ENCODE data around the gene NTM.

Gene NTM

DNA sequence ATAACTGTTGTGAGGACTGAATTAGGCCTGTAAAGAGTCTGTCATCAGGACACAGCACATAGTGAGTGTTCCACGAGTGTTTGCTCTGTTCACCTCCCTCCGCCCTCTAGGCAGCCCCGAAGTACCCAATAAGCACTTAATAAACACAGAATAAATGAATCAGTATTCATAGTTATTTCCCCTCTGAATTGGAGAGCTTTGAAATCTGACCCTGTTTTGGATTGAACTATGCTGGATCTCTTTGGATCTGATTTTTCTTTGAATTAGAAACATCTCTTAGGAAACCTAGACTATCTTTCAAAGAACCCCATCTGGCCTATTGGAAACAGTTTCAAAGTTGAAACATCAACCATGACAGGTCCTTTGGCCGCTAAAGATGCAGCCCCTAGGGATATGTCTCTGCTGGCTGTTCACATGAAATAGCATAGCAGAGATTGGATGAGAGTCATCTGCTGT, 615.5 kb downstream of the NTM start:
- peak; percentile 67 for DNase-seq

DNA sequence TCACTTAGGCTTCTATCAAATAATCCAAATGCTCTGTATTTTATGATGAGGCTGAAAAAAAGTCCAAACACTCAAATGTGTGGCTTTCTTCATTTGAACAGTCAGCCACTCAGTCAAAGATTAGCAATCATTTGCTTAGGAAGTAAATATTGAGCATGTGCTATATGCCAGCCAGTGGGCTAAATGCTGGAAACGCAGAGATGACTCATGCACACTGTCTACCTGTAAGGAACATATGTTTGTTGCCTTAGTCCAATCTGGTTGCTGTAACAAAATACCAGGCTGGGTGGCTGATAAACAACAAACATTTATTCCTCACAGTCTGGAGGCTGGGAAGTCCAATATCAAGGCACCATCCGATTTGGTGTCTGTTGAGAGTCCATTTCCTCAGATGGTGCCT, 617.3 kb downstream of the NTM start:
- DNase-seq, result no peak

DNA sequence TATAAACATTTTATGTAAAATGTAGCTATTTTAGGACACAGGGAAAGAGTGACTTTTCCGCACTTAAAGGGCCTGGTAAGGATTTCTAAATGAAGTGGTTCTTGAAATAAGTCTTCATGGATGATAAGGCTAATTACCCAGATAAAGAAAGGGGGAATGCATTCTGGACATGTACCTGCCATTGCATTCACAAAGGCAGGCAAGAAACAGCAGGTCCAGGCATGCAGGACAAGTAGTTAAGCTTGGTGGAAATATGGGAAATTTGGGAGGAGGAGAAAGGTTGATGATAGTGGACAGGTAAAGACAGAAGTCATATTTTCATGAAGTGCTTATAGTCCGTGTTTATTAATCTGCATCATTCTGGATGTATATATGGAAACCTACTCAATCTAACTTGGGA, 621.2 kb downstream of the NTM start:
- DNase-seq, result no peak

DNA sequence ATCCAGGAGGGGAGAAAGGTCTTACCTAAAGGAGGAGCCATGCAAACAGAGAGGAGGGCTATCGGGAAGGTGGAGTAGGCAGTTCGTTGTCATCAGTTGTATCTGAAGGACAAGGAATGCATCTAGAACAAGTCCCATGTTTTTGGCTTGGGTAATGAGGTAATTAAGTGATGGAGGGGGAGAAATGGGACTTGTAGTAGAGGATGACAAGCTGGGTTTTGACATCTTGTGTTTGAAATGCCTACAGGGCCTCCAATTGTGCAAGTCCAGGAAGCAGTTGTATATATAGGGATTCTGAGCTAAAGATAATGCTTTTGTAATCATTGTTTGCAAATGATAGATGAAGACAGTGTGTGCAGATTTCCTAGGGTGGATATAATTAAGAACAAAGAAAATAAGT, 622.8 kb downstream of the NTM start:
- no peak for DNase-seq

DNA sequence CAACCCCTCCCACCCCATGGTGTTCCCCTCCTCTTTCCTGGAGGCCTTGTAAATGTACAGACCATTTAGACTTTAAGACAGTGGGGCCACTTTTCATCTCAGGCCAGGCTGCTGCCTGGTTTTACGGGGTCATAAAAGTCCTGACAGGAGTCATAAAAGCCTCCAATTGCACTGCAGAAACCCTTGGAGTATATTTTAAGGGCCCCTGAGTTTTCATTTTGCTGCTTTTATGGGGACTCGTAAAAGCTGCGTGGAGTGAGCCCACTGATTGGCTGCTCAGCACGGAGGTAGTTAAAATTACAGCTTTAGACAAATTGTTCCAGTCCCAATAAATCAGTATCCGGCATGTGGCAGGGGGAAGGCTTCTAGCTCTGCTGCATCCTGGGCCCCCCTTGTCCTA, 627.6 kb downstream of the NTM start:
- DNase-seq, result no peak

DNA sequence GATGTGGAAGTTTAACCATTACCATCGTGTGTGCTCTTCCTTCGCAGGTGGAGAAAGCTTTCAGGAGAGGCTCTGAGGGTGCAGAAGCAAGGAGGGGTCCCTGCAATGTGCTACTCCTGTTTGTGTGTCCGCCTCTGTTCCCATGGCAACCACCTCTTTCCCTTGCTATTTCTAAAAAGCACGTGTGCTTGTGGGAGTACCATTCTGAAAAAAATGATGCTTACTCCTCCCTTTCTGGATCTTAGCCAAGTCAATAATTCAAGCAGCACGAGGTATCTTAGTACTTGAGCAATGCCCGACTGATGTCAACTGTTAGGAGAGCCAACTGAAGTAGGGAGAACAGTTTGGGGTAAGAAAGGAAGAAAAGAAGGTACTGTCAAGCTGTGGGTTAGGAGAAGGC, 628.7 kb downstream of the NTM start:
- DNase-seq, result no peak

DNA sequence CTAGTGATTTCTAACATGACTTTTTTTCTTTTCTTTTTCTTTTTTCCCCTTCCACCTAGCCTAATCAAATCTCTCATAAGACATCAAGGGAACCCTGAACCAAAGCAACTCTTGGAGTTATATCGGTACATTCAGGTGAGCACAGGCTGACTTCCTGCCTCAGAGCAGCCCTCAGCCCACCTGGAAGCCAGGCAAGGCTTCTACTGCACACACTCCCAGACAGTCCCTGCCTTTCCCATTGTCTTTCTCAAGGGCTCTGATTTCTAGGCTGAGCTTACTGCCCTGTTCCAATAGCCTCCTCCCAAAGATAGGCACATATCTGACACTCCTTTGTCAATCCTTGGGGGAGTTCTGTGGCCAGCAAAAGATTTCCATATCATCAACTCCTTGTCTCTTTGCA, 629.5 kb downstream of the NTM start:
- no peak for DNase-seq

DNA sequence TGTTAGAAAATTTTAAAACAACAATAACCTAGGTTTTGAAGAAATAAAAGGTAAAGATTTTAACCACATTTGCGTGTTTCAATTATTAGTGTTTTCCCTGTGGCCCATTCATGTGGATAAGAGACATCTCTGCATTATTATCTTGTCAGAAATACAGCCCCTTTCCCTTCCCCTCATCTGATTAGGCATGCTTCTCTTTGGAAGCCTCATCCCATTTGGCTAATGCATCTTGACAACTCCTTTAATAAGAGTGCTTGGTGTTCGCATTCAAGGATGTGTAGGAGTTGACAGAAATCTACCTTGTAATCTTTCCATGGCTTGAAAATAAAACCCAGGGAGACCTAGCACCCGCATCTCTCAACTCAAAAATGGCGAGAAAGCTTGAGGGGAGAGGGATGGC, 635.5 kb downstream of the NTM start:
- DNase-seq, result no peak

DNA sequence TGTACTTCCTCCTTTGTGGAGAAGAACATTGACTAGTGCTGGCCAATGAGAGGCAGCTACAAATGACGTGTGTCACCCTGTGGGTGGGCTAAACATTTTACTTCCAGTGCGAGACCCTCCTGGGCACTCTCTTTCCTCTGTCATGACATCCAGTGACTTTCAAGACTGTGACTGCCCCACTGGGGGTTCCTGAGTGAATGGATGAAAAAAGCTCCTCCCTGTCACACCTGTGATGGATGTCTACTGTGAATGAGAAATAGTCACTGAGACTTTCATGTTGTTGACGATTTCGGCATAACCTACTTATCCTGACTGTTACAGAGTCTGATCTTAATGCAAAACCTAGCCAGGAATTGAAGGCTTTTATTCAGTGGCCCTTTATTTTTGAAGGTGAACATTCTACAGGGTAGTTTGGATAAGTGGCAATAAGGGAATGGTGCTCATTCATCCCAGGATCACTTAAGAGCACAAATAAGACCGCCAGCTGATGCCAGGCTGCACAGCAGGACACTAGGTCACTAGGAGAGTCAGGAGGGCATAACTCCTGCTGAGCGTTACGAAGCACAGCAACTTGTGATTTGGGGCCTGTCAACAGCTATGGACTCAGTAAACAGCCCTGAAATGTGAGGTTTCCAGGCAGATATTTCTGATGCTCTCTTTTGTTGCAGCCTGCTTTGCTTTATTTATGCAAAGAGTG, 636.6 kb downstream of the NTM start:
- DNase-seq, result no peak

DNA sequence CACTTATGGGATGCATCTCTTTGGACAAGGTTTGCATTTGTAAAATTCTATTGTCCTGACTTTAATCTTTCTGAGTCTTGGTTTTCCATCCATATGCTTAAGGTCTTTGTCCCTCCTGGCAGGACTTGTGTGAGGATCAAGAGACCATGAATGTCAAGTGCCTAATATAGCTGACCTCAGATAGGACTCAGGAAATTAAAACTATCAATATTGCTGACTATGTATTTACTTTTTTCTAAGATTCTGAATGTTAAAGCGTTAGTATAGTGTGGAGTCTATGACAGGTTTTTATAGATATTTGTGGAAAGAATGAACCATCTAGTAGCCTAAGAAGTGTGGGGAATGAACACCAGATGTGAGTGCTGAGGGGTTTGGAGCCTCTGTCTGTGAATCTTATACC, 637.8 kb downstream of the NTM start:
- no peak for DNase-seq

DNA sequence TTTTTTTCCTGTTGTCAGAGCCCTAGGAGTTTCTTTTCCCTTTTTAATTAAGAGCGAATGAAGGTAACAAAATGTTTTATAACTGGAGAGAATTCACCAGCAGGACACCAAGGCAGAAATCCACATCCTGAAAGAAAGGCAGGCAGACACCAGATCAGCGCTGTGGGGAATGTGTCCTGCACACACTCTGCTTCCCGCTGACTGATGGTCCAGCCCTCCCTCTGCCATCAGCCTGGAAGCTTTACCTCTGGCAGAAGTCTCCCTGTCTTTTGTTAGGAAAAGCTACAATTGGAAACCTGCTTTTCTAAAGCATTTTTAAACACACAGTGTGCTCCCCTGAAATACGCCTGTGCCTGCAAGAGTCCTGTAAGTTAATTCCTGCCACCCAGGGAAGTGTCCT, 638.5 kb downstream of the NTM start:
- DNase-seq, result no peak

DNA sequence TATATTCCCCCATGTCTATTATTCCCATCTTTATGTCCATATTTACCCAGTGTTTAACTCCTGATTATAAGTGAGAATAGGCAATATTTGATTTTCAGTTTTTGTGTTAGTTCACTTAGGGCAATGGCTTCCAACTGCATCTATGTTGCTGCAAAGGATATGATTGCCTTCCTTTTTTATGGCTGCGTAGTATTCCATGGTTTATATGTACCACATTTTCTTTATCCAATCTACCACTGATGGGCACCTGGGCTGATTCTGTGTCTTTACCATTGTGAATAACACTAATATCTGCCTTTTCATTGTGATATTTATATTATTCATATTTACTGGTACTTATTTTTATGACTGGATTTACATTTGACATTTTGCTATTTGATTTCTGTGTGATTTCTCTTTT, 649.6 kb downstream of the NTM start:
- DNase-seq, result no peak

DNA sequence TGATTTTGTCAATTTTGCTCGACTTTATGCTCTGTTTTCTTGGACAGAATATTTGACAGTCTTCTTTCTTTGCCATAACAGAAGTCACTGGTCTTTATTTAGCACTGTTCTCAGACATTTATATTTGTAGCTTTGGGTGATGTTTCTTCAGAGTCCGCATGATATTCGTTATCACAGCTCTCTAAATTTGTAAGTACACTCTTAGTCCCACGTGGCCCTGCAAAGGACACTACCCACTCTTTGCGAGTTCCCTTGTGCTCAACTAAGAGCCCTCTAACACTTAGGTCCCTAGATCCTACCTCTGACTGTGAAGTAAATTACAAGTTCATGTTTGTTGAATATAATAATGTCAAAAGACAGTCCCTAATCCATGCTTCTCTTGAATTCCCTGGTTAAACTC, 651.9 kb downstream of the NTM start:
- no peak for DNase-seq

DNA sequence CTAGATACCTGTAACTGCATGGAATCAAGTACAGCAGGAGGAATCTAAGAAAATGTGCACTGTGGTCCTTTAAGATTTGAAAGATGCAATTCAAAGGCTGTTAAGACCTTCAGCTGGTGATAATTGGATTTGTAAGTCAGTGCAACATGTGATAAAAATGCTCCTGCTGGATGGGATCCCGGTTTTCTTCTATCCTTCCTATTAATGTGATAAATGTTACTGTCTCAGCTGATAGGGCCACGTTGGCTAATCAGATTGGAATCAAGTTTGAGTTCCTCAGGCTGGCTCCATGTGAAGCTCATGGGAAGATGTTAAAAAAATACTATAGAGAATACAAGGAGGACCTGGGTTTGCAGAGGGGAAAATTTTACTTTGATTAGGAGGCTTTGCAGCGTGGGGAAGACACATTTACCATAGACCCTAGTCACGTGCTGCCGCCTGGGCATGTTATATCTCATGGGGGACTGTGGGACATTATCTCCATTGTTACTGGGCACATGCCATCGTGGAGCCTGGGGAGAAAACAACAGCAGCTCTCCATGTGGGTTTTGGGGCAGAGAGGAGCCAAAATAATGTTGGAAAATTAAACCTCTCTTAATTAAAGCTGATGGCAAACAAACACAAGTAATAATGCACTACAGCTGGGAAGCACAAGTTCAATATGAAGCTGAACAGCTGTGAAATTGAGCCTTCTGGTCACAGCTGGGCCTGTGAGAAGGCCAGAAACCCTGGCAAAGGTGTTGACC, 652.5 kb downstream of the NTM start:
- DNase-seq, result no peak

DNA sequence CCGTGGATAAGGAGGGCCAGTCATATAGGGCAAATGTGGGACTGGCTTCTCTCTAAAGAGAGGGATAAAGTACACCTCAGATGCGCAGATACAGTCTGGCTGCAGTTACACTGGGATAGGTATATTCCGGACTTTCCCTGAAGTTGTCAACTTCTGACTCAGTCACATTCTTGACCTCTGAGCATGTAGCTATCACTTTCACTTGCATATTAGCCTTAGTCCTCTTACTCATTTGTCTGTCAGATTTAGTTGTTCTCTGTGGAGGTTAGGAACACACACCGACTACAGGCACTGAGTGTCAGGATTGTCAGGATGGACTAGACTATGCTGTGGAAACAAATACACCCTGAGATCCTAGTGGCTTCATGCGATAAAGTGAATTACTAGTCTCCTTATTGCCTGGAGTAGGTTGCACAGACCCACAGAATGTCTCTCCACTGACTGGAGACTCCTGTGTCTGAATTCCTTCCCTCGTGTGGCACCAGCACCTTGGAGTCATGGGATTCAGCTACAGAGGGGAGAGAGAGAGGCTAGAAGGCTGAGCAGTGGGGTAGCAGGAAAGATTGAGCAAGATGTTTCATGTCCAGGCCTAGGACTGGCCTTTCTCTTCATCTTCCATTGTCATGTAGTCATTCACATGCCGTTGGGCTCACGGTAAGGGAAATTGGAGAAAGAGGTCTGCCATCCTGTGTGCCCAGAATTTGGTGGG, 654.3 kb downstream of the NTM start:
- no peak for DNase-seq

DNA sequence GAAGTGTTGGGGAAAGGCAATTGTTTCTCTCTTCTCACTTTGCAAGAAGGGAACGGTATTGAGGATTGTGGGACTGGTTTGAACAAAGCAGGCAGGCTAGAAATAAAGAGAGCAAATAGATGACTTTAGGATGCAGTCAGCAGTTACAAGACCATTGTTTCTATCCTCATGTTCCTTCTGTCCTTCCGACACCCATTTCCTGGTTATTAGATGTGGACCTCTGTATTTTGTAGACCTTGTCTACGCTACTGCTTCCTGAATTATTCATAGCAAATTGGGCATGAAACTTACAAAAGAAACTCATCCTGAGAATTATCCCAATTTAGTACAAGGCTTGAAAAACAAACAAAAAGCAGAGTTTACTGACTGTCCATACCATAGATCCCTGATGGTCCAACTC, 656.3 kb downstream of the NTM start:
- DNase-seq, result no peak

DNA sequence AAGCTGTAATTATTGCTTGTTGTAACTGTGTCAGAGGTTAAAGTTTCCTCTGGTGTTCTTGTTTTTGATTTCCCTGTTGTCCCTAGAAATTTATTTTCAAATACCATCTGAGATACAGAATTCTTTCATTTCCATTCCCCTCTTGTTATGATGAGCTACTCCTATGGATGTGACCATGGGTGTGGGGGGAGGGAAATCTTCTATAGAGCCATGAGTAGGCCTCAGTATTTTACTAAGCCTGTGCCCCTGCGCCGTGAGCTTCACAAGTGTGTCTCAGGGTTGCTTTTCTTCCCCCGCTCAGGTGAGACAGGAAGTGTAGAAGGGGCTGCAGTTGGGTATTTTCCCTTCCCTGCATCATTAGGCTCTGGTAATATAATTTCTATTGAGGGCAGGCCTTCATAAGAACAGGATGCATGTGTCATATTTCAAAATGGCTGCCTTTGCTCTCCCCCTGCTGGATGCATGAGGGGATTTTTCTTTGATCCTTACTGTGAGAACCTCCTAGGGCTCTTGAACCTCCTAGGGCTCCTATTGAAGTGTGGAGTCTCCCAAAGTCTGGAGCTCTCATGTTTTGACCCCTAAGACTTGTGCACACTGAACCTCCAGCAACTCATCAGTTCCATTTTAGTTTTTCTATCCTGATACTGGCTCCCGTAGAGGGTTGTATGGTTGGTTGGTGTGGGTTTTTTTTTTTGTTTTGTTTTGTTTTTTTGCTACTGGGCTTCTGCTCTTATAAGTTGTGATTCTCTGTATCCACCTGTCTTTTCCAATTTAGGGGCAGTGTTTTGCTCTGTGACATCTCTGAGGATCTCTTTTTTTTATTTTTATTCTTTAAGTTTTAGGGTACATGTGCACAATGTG, 658.2 kb downstream of the NTM start:
- DNase-seq, result no peak

DNA sequence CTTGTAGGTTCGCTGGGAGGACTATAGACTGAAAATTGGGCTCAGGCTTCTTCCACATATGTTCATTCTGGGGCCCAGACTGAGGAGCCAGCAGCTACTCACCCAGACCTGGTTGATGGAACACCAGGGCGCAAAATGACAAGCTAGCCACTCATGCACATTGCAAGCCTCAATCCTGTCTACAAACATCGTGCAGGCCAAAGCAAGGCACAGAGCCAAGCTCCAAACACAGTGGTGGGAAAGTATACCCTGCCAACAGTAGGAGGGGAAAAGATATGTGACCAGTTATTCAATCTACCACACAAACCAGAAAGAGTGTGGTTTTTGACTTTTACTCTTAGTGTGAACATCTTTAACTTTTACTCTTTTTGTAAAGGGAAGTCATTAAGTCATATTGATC, 660.5 kb downstream of the NTM start:
- DNase-seq, result no peak

DNA sequence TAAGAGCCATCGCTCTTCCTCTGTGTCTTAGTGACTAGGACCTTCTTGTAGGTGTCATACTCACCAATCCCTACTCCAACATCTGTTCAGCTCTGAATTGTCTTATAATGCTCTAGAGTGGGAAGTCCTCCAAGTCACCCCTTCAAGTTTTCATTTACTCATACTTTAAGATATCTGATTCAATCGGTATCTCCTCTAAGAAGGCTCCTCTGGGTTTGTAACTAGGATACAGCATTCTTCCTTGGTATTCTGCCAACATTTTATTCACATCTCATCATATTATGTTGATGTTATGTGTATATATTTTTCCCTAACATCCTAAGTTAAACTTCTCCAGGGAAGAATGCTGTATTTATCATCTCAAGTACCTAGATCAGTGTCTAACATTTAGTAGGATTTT, 662.1 kb downstream of the NTM start:
- no peak for DNase-seq

DNA sequence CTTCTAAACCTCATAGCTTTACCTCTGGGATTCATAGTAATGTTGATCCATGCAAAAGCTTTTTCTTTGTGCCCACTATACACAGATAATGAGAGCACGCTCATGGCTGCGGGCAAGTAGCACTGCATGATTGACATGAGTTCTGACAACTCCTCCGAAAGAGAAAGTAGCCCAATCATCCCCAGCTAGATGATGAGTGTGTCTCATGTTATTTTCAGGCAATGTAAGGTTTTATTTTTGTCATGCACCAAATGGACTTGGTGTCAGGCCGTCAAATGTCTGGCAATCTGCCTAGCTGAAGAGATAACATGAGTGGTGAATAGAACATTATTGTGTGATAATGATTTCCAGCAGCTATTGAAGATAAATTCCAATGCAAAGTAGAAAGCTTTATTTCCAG, 662.6 kb downstream of the NTM start:
- no peak for DNase-seq

DNA sequence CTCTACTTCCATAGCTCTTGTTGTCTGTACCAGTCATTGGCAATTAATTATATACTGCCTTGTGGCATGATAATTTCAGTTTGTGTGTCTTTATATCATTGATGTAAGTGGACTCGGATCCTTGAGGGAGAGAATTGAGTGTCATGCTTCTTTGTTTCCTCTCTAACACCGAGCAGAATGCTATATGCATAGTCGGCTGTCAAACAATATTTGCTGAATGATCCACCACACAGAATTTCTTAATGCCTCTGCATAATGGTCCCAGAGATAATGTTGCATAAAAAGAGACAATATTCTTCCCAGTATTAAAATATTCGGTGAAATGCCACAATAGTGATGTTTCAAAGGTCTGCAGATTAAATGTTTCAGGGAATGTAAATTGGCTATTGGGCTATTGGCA, 664.8 kb downstream of the NTM start:
- no peak for DNase-seq

DNA sequence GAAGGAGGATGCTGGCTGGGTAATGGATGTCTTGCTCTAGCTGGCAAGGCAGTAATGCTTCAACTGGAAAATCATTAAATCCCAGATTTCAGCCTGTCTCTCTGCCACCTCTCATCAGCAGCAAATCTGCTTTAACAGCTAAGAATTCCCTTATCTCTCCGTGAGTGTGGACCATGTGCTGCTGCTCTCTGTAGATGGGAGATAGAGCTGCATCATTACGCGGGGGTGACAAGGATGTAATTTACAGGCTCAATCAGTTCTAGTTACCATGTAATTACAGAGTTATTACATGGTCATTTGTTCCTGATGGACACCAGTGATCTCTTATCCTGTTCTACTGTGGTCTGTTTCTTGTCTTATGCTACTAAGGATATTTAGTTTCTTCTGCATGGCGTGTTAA, 665.4 kb downstream of the NTM start:
- DNase-seq, result no peak

DNA sequence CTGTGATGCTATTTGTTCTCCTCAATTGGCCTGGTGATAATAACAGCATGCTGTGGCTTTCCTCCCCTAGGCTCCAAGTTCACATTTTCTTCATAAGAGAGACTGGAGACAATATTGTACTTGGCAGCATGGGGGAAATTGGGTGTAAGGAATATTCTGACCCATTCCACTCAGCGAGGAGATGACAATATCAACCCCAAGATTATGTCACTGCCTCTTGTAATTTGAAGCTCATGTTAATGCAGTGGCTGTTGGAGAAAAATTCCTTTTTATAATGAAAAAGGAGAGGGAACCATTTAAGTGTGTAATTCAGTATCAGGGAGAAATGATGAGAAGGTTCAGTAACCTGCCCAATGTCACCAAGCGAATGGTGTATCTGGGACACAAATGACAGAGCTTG, 665.8 kb downstream of the NTM start:
- no peak for DNase-seq

Measured in left hindlimb (tissue), 1 donor.